GM18505 (cell line): ENCODE results near the gene VPS29.
A peak's percentile ranks its signal among the peaks of the same experiment; 100 is the strongest.
"Not testable (repeated sequence)": the region's sequence is repeated elsewhere in the genome, so short reads cannot be mapped to it uniquely, and the experiment has no call there.

Source experiments
- ATAC-seq: cut with Tn5 transposase; IDR thresholded peaks from one replicate; pipeline ENCODE4 v1.9.1; 2021; ENCODE audit not compliant: unreplicated experiment
- POLR2A ChIP-seq: IDR thresholded peaks from 4 replicates; pipeline ENCODE4 v1.6.1; 2011; ENCODE audit warnings: borderline replicate concordance; ENCODE audit not compliant: insufficient read depth, insufficient read length; ENCODE audit errors: extremely low read depth

The VPS29 gene

DNA sequence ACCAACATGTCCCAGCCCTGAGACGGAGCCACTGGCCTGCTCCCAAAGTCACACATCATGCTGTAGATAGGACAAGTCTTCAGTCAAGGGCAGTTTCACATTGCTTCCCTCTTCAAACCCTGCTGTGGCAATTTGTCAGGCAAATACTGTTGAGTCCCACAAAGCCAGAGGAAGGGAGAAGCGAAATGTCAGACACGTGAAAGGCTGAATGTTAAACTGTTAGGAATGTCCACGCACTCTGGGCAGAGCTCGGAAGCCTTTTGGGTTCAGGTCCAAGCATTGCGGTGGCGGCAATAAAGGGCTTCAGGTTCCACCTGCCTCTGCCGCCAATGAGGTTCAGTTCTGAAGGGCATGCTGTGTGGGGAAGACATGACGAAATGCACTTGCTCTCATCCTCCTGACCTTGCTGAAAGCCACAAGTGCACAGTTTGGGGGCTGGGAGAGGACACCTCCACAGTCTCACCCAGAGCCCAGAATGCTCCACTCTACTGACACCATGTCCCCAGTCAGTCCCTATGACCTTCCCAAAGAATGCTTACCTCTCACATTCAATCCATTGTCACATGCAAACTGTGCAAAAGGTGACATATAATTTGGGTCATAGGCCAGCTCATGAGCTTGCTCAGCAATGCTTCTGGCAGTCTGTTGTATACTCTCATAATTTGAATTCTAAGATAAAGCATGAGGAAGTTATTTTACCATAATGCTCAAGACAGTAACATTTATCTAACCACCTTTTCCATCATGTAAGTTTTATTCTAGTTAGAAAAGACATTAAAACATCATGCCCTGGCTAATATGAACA lies 35.9 kb upstream of the VPS29 start:
- no peak for ATAC-seq
- TF ChIP-seq POLR2A: no peak

DNA sequence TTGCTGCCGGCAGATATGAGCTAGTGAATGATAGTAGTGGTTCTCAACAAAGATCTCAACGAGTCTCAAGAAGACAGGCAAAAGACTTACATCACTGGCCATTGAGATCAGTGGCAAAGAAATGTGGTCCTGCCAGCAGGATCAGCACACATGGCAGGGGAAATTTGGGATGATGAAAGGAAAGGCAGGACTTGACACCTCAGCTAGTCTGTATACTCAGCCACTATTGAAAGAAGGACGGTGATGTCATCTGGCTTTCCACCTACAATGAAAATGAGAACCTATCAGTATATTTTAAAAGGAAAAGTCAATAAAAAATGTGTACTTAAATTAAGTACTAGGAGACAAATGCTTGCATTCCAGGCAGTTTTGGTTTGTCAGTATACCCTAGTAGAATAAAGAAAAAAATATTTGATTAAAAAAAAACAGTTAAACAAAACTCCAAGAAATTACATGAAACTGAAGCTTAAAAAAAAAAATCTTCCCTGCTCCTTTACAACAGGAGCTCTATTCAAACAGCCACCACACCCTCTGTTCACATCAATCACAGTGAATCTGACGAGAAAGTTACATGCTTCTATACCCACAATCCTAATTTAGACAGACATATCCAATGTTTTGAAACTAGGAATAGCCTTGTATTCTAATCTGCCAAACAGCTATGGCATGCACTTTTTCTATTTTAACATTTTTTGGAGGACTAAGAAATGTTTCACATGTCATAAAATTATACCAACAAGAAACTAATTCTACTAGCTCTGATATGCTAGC lies 35.1 kb upstream of the VPS29 start:
- TF ChIP-seq POLR2A: no peak
- no peak for ATAC-seq

DNA sequence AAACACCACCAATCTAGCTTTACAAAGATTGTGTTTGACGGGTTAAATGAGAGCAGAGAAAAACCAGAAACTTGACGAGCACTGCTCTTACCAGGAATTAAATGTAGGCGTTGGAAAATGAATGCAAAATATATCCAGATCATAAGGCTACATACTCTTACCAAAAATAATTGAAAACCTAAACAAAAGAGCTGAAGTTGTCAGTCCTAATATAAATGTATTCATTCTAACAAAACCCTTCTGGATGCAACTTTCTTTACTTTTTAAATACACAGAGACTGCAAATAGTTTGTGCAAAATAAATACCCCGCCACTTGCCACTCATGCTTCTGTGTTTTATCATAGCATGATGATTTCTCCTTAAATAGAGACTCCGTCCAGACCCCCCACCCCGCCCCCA lies 32.9 kb upstream of the VPS29 start:
- ATAC-seq: no peak
- TF ChIP-seq POLR2A: no peak

DNA sequence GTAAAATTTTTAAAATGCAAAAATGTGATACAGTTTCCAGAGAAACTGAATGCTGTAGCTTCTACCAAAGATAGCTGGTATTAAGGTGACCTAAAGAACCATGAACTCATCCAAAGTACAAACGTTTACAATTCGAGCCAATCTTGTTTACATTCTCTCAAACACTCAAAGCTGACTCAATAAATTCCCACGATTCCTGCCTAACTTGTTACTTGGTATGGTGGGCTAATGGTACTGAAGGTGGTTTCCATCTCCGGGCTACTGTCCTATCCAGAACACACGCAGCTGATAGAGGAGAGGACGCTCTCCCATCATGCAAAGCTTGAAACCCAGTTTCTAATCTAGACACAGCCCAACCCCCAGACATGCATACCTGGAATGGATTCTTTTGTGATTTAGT lies 31.7 kb upstream of the VPS29 start:
- no peak for ATAC-seq
- no peak for TF ChIP-seq POLR2A

DNA sequence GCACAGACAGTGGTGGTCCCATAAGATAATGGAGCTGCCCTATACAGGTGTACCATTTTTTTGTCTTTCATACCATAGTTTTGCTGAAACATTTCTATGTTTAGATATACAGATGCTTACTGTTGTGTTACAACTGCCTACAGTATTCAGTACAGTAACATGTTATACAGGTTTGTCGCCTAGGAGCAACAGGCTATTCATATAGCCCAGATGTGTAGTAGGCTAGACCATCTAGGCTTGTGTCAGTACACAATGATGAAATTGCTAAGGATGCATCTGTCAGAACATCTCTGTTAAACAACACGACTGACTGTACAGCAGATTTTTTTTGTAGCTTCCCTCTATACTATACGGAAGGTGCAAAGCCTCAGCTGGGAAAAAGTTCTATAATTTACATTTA lies 30.7 kb upstream of the VPS29 start:
- TF ChIP-seq POLR2A: no peak
- ATAC-seq: no peak

DNA sequence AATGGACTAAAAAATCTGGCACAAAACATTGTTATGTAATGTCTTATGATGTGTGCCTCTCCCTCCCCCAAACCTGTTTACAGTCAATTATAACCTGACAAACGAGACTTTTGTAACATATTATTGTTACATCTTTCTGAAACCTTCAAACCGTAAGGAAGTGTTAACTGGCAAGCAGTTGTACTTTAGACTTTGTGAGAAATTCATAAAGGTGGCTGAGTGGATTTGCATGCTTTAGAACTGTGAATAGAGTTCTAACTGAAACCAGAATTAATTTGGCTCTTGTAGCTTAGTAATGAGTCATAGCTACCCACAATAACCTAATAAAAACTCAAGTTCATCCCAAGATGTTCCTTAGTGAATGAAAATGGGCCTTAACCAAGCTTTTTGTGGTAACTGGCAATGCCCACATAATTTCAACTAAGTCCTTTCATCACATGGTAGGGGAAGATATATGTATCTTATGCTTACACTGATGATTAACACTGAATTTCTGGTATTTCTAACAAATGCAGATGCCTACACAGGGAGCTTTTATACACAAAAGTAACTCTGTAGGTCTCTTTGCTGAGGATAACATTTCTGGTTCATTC lies 29.9 kb upstream of the VPS29 start:
- peak; percentile 80 for ATAC-seq
- no peak for TF ChIP-seq POLR2A

DNA sequence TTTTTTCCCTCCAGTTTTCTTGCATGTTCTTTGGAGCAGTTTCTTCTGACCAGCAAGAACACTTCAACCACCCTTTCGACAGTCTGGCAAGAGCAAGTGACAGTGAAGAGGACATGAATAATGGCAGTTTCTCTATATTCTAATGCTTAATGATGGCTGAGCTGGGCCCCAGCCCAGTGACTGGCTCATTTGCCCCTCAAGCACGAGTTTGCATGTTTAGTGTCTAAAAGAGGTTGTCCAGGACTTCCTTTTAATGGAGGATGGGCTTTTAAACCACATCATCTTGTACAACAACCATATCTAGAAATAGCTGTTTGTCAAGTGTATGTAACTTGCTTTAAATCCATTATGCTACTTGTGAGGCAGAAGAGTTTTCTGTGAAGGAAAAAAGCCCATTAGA lies 28.6 kb upstream of the VPS29 start:
- ATAC-seq: no peak
- no peak for TF ChIP-seq POLR2A

DNA sequence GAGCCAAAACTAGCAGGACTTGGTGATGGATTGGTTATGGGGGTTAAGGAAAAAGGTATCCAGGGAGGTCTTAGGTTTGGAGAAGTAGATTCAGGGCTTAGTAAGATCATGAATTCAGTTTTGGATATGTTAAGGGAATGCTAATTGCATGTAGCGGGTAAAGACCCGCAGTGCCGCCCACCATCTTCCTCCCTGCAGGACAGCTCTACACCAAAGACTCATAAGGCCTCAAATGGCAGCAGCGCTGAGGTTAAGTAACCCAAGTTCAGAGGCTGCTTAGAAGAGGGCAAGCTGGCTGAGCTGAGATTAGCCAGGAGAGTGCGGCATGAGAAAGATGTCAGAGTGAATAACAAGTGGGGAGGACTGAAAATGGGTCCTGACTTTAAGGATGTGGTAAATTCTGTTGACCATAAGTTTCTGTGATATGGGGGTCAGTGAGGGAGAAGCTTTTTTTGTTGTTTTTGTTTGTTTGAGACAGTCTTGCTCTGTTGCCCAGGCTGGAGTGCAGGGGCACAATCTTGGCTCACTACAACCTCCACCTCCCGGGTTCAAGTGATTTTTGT lies 26.4 kb upstream of the VPS29 start:
- TF ChIP-seq POLR2A: no peak
- ATAC-seq: no peak

DNA sequence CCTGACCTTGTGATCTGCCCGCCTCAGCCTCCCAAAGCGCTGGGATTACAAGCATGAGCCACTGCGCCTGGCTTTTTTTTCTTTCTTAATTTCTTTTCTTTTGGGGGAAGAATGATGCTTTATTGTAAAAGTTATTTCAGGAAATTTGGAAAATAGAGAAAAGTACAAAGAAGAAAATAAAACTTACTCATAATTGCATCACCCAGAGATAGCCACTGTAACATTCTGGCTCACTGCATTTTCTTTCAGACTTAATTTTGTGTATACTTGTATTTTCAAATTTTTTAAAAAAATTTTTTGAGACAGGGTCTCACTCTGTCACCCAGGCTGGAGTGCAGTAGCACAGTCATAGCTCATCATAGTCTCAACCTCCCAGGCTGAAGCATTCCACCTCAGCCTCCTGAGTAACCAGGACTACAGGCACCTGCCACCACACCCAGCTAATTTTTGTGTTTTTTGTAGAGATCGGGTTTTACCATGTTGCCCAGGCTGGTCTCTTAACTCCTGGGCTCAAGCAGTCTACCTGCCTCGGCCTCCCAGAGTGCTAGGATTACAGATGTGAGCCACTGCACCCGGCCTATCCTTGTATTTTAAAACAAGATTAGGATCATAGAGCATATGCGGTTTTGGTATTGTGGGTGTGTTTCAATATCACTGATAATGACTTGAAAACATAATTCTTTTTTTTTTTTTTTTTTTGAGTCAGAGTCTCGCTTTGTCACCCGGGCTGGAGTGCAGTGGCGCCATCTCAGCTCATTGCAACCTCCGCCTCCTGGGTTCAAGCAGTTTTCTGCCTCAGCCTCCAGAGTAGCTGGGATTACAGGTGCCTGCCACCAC lies 19.2 kb upstream of the VPS29 start:
- not testable (repeated sequence) for ATAC-seq

DNA sequence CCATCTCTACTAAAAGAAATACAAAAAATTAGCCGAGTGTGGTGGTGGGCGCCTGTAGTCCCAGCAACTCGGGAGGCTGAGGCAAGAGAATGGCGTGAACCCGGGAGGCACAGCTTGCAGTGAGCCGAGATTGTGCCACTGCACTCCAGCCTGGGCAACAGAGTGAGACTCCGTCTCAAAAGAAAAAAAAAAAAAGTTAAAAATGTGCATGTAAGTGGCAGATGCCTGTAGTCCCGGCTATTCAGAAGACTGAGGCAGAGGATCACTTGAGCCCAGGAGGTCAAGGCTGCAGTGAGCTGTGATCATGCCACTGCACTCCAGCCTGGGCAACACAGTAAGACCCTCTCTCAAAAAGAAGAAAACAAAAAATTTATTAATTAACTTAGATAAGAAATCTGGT lies 16.1 kb upstream of the VPS29 start:
- ATAC-seq: not testable (repeated sequence)

DNA sequence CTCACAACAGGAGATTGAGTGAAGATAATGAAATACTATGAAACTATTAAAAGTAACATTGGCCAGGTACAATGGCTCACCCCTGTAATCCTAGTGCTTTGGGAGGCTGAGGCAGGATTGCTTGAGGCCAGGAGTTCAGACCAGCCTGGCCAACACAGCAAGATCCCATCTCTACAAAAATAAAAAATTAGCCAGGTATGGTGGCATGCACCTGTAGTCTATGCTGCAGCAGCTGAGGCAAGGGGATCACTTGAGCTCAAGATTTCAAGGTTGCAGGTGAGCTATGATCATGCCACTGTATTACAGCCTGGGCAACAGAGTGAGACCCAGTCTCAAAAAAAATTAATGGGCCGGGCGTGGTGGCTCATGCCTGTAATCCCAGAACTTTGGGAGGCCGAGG lies 15.1 kb upstream of the VPS29 start:
- no peak for TF ChIP-seq POLR2A
- no peak for ATAC-seq

DNA sequence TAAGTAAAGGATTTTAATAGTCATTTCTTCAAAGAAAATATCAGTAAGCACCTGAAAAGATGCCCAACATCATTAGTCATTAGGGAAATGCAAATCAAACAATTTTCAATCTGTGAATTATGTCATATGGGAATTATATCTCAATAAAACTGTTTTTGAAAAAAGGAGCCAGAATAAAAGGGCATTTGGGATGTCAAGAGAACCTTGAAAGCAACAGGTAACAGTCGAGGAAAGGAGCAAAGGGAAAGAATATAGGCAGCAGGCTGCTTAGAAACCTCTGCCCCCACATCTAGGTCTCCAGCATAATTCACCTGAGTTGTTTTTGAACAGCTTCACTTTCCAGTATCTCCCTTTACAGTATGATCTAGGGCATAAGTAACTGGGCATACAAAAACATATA lies 12.5 kb upstream of the VPS29 start:
- TF ChIP-seq POLR2A: no peak
- no peak for ATAC-seq

DNA sequence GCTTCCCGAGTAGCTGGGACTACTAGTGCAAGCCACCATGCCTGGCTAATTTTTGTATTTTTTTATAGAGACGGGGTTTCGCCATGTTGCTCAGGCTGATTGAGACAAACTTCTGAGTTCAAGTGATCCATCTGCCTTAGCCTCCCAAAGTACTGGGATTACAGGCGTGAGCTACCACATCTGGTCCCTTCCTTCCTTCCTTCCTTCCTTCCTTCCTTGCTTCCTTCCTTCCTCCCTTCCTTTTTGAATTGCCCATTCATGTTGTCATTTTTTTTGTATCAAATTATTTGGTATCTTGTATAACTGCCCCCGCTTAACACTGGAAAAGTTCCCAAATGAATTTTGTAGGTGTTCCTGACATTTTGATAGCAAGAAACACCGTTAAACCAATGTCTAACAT lies 11.9 kb upstream of the VPS29 start:
- TF ChIP-seq POLR2A: no peak
- ATAC-seq: no peak
